ENCODE results near the gene AGPAT4.
"Not testable (repeated sequence)": the region's sequence is repeated elsewhere in the genome, so short reads cannot be mapped to it uniquely, and the experiment has no call there.

The AGPAT4 gene

DNA sequence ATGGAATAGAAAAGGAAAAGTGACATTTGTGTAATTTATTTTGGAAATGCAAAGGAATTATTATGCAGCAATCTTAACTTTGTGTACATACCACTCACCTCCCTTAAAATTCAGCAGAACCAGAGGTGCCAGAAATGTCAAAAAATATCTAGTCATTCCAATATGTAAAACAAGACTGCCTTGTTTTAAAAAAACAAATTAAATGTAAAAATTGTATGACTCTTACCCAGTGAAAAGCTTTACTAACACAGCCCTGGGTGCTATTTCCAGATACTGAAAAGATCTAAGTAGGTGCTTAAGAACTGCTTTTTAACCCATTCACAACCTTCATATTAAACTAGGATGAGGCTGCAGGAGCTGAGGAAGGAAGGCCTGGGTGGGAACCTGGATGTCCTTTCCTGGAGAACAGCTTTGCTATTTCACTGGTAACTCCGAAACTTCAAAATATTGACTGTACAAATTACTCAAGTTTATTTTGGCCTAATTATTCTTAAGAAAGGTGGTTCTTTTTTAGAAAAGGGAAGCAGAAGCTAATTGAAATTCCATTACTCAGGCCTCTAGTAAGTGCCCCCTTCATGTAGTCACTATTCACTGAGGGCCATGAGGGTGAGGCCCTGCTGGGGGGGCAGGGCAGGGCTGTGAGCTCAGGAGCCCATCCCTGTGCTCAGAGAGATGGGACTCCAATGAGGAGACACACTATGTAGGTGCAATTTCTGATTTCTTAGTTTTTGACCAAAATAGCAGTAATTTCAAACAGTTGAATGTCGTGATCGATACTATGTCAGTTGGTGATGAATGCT lies 142.7 kb downstream of the AGPAT4 start:
- H3K9me3 ChIP-seq (ENCODE audit: control insufficient read depth in 1 of 2, low read length in 2 of 2), result no peaks in the 10 kb centered on the region
- H3K4me1 ChIP-seq (ENCODE audit: control insufficient read depth in 1 of 2, insufficient read depth in 2 of 2, low read length in 2 of 2), result no peaks in the 10 kb centered on the region
- H3K27me3 ChIP-seq (ENCODE audit: low read depth, low read length), result no peaks in the 10 kb centered on the region
- H3K36me3 ChIP-seq (ENCODE audit: control insufficient read depth in 1 of 2, insufficient read depth in 2 of 2, low read length in 2 of 2), result peaks cover 6 to 28% of the 10 kb centered on the region in 2 donors
- no peak overlapping the region for H3K4me3 ChIP-seq (ENCODE audit: low read depth in 1 of 2, low read length in 2 of 2)
- H3K27ac ChIP-seq (ENCODE audit: low read length), result no peak overlapping the region

- H3K9me3 ChIP-seq (ENCODE audit: control insufficient read depth in 1 of 2, low read length in 2 of 2), result peaks cover 0 to under 1% of the 10 kb centered on the region in 2 donors
- H3K27ac ChIP-seq (ENCODE audit: low read length), result no peak overlapping the region
- no peaks in the 10 kb centered on the region for H3K4me1 ChIP-seq (ENCODE audit: control insufficient read depth in 1 of 2, insufficient read depth in 2 of 2, low read length in 2 of 2)
- H3K4me3 ChIP-seq (ENCODE audit: low read depth in 1 of 2, low read length in 2 of 2), result no peak overlapping the region
- no peaks in the 10 kb centered on the region for H3K27me3 ChIP-seq (ENCODE audit: low read depth, low read length)
- peaks cover 6 to 25% of the 10 kb centered on the region in 2 donors for H3K36me3 ChIP-seq (ENCODE audit: control insufficient read depth in 1 of 2, insufficient read depth in 2 of 2, low read length in 2 of 2)
Observed at GRCh38 chr6:161130541-161130940, 143.3 kb downstream of the AGPAT4 start.

GRCh38 chr6:161128680-161129196 lies 145.1 kb downstream of the AGPAT4 start:
- Histone ChIP-seq H3K27ac (ENCODE audit: low read length) (no peak overlapping the region), H3K36me3 (ENCODE audit: control insufficient read depth in 1 of 2, insufficient read depth in 2 of 2, low read length in 2 of 2) (peaks cover 6 to 25% of the 10 kb centered on the region in 2 donors), H3K4me3 (ENCODE audit: low read depth in 1 of 2, low read length in 2 of 2) (no peak overlapping the region), H3K9me3 (ENCODE audit: control insufficient read depth in 1 of 2, low read length in 2 of 2) (peaks cover 0 to 7% of the 10 kb centered on the region in 2 donors), H3K4me1 (ENCODE audit: control insufficient read depth in 1 of 2, insufficient read depth in 2 of 2, low read length in 2 of 2) (no peaks in the 10 kb centered on the region), H3K27me3 (ENCODE audit: low read depth, low read length) (no peaks in the 10 kb centered on the region)

GRCh38 chr6:161128230-161128629 lies 145.6 kb downstream of the AGPAT4 start:
- Histone ChIP-seq H3K27me3 (ENCODE audit: low read depth, low read length) (no peaks in the 10 kb centered on the region), H3K4me1 (ENCODE audit: control insufficient read depth in 1 of 2, insufficient read depth in 2 of 2, low read length in 2 of 2) (no peaks in the 10 kb centered on the region), H3K36me3 (ENCODE audit: control insufficient read depth in 1 of 2, insufficient read depth in 2 of 2, low read length in 2 of 2) (peaks cover 6 to 25% of the 10 kb centered on the region in 2 donors), H3K4me3 (ENCODE audit: low read depth in 1 of 2, low read length in 2 of 2) (no peak overlapping the region), H3K27ac (ENCODE audit: low read length) (no peak overlapping the region), H3K9me3 (ENCODE audit: control insufficient read depth in 1 of 2, low read length in 2 of 2) (peaks cover 0 to 12% of the 10 kb centered on the region in 2 donors)

GRCh38 chr6:161127071-161127740 lies 146.7 kb downstream of the AGPAT4 start:
- peaks cover 6 to 23% of the 10 kb centered on the region in 2 donors for H3K36me3 ChIP-seq (ENCODE audit: control insufficient read depth in 1 of 2, insufficient read depth in 2 of 2, low read length in 2 of 2)
- H3K27me3 ChIP-seq (ENCODE audit: low read depth, low read length), result no peaks in the 10 kb centered on the region
- H3K27ac ChIP-seq (ENCODE audit: low read length), result no peak overlapping the region
- H3K4me1 ChIP-seq (ENCODE audit: control insufficient read depth in 1 of 2, insufficient read depth in 2 of 2, low read length in 2 of 2), result no peaks in the 10 kb centered on the region
- H3K4me3 ChIP-seq (ENCODE audit: low read depth in 1 of 2, low read length in 2 of 2), result no peak overlapping the region
- H3K9me3 ChIP-seq (ENCODE audit: control insufficient read depth in 1 of 2, low read length in 2 of 2), result peaks cover 0 to 17% of the 10 kb centered on the region in 2 donors

GRCh38 chr6:161125591-161125990 lies 148.3 kb downstream of the AGPAT4 start:
- Histone ChIP-seq H3K9me3 (ENCODE audit: control insufficient read depth in 1 of 2, low read length in 2 of 2) (peaks cover 0 to 18% of the 10 kb centered on the region in 2 donors), H3K36me3 (ENCODE audit: control insufficient read depth in 1 of 2, insufficient read depth in 2 of 2, low read length in 2 of 2) (peaks cover 6 to 28% of the 10 kb centered on the region in 2 donors), H3K27me3 (ENCODE audit: low read depth, low read length) (no peaks in the 10 kb centered on the region), H3K4me3 (ENCODE audit: low read depth in 1 of 2, low read length in 2 of 2) (no peak overlapping the region), H3K27ac (ENCODE audit: low read length) (no peak overlapping the region), H3K4me1 (ENCODE audit: control insufficient read depth in 1 of 2, insufficient read depth in 2 of 2, low read length in 2 of 2) (no peaks in the 10 kb centered on the region)

DNA sequence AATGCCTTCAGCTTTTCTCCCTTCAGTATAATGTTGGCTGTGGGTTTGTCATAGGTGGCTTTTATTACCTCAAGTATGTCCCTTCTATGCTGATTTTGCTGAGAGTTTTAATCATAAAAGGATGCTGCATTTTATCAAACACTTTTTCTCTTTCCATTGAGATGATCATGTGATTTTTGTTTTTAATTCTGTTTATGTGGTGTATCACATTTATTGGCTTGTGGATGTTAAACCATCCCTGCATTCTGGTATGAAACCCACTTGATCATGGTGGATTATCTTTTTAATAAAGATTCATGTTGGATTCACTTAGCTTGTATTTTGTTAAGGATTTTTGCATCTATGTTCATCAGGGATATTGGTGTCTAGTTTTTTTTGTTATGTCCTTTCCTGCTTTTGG lies 150.5 kb downstream of the AGPAT4 start:
- H3K9me3 ChIP-seq (ENCODE audit: control insufficient read depth in 1 of 2, low read length in 2 of 2), result peaks cover 0 to 18% of the 10 kb centered on the region in 2 donors
- not testable (repeated sequence) for H3K4me1 ChIP-seq (ENCODE audit: control insufficient read depth in 1 of 2, insufficient read depth in 2 of 2, low read length in 2 of 2)

GRCh38 chr6:161117942-161118341 lies 155.9 kb downstream of the AGPAT4 start:
- peaks cover 0 to 4% of the 10 kb centered on the region in 2 donors for H3K9me3 ChIP-seq (ENCODE audit: control insufficient read depth in 1 of 2, low read length in 2 of 2)
- H3K27ac ChIP-seq (ENCODE audit: low read length), result no peak overlapping the region
- H3K4me1 ChIP-seq (ENCODE audit: control insufficient read depth in 1 of 2, insufficient read depth in 2 of 2, low read length in 2 of 2), result no peaks in the 10 kb centered on the region
- no peak overlapping the region for H3K4me3 ChIP-seq (ENCODE audit: low read depth in 1 of 2, low read length in 2 of 2)
- peaks cover 15 to 79% of the 10 kb centered on the region in 2 donors for H3K36me3 ChIP-seq (ENCODE audit: control insufficient read depth in 1 of 2, insufficient read depth in 2 of 2, low read length in 2 of 2)
- no peaks in the 10 kb centered on the region for H3K27me3 ChIP-seq (ENCODE audit: low read depth, low read length)

More for the DNA sequence above, 150.5 kb downstream of the AGPAT4 start:
- peaks cover 5 to 45% of the 10 kb centered on the region in 2 donors for H3K36me3 ChIP-seq (ENCODE audit: control insufficient read depth in 1 of 2, insufficient read depth in 2 of 2, low read length in 2 of 2)
- not testable (repeated sequence) for H3K27ac ChIP-seq (ENCODE audit: low read length); H3K27me3 ChIP-seq (ENCODE audit: low read depth, low read length); H3K4me3 ChIP-seq (ENCODE audit: low read depth in 1 of 2, low read length in 2 of 2)

GRCh38 chr6:161117308-161117707 lies 156.6 kb downstream of the AGPAT4 start:
- Histone ChIP-seq H3K36me3 (ENCODE audit: control insufficient read depth in 1 of 2, insufficient read depth in 2 of 2, low read length in 2 of 2) (peaks cover 22 to 83% of the 10 kb centered on the region in 2 donors), H3K27ac (ENCODE audit: low read length) (no peak overlapping the region)

GRCh38 chr6:161116554-161116953 lies 157.3 kb downstream of the AGPAT4 start:
- peaks cover 29 to 82% of the 10 kb centered on the region in 2 donors for H3K36me3 ChIP-seq (ENCODE audit: control insufficient read depth in 1 of 2, insufficient read depth in 2 of 2, low read length in 2 of 2)
- no peak overlapping the region for H3K4me3 ChIP-seq (ENCODE audit: low read depth in 1 of 2, low read length in 2 of 2)
- no peaks in the 10 kb centered on the region for H3K9me3 ChIP-seq (ENCODE audit: control insufficient read depth in 1 of 2, low read length in 2 of 2)
- H3K27ac ChIP-seq (ENCODE audit: low read length), result no peak overlapping the region
- H3K27me3 ChIP-seq (ENCODE audit: low read depth, low read length), result no peaks in the 10 kb centered on the region
- H3K4me1 ChIP-seq (ENCODE audit: control insufficient read depth in 1 of 2, insufficient read depth in 2 of 2, low read length in 2 of 2), result no peaks in the 10 kb centered on the region

More at GRCh38 chr6:161117308-161117707, 156.6 kb downstream of the AGPAT4 start:
- H3K9me3 ChIP-seq (ENCODE audit: control insufficient read depth in 1 of 2, low read length in 2 of 2), result peaks cover 0 to 2% of the 10 kb centered on the region in 2 donors
- H3K4me3 ChIP-seq (ENCODE audit: low read depth in 1 of 2, low read length in 2 of 2), result no peak overlapping the region
- H3K4me1 ChIP-seq (ENCODE audit: control insufficient read depth in 1 of 2, insufficient read depth in 2 of 2, low read length in 2 of 2), result no peaks in the 10 kb centered on the region
- H3K27me3 ChIP-seq (ENCODE audit: low read depth, low read length), result no peaks in the 10 kb centered on the region

GRCh38 chr6:161115468-161115867 lies 158.4 kb downstream of the AGPAT4 start:
- peaks cover 40 to 89% of the 10 kb centered on the region in 2 donors for H3K36me3 ChIP-seq (ENCODE audit: control insufficient read depth in 1 of 2, insufficient read depth in 2 of 2, low read length in 2 of 2)
- no peaks in the 10 kb centered on the region for H3K27me3 ChIP-seq (ENCODE audit: low read depth, low read length)
- no peaks in the 10 kb centered on the region for H3K9me3 ChIP-seq (ENCODE audit: control insufficient read depth in 1 of 2, low read length in 2 of 2)
- H3K27ac ChIP-seq (ENCODE audit: low read length), result no peak overlapping the region
- no peak overlapping the region for H3K4me3 ChIP-seq (ENCODE audit: low read depth in 1 of 2, low read length in 2 of 2)
- H3K4me1 ChIP-seq (ENCODE audit: control insufficient read depth in 1 of 2, insufficient read depth in 2 of 2, low read length in 2 of 2), result no peaks in the 10 kb centered on the region

All from muscle layer of duodenum (tissue), 2 donors.